Adrenal gland (tissue), 5 donors: ENCODE measurements around the gene EFHD1.
"Not testable (repeated sequence)": the region's sequence is repeated elsewhere in the genome, so short reads cannot be mapped to it uniquely, and the experiment has no call there.

Source experiments
- CTCF ChIP-seq, 6 experiments: fragments of 450-650 bp in 4 of 6; fragments of 200-600 bp in 2 of 6; sonication (generic) in 1 of 6; IDR thresholded peaks; 1 replicate in 5 of 6; 2 replicates in 1 of 6; pipeline versions ENCODE4 v1.5.1 to v1.8.0; 2016 to 2021; ENCODE audit warnings: antibody characterized with exemption in 6 of 6, mild to moderate bottlenecking in 2 of 6, moderate library complexity in 1 of 6
- POLR2A ChIP-seq, 2 donors: fragments of 450-650 bp; IDR thresholded peaks; one replicate each; pipeline ENCODE4 v1.6.1; 2017; ENCODE audit warnings: antibody characterized with exemption in 2 of 2, mild to moderate bottlenecking in 2 of 2, moderate library complexity in 1 of 2
- donor health status: DM: no; HTN: no; CAD: no.

GRCh38 chr2:232691117-232691516, 57.7 kb downstream of the EFHD1 start:
- not testable (repeated sequence) for TF ChIP-seq POLR2A, CTCF (IDR thresholded peaks at IDR 0.05)
